Measurements from ENCODE around the gene FGD2. TPM values are rescaled to one million over a fixed set of nuclear protein-coding genes. Genes with fewer than 3 reads are reported as not detected.
A peak's percentile ranks its signal among the peaks of the same experiment; 100 is the strongest.

The FGD2 gene
- total RNA-seq, 1 donor from 2014 or later, result not detected

- no peaks in the 10 kb centered on the region for H3K27me3 Mint-ChIP-seq (ENCODE audit: low read depth)
- no peaks in the 10 kb centered on the region for H3K9me3 Mint-ChIP-seq
- no peak overlapping the region for H3K4me3 Mint-ChIP-seq
- no peaks in the 10 kb centered on the region for H3K36me3 Mint-ChIP-seq (ENCODE audit: low read depth)
- TF ChIP-seq CTCF (conservative IDR thresholded peaks at IDR 0.05), result no peak
- no peak for DNase-seq (ENCODE audit: low read depth, low spot score)
- peaks cover 6% of the 10 kb centered on the region for H3K4me1 Mint-ChIP-seq
- no peak overlapping the region for H3K27ac Mint-ChIP-seq (ENCODE audit: unreplicated experiment)
These were observed 46.5 kb upstream of the FGD2 start for GRCh38 chr6:36958775-36959554.

- Mint-ChIP-seq H3K27ac (ENCODE audit: unreplicated experiment) (no peak overlapping the region), H3K4me1 (peaks cover 6% of the 10 kb centered on the region), H3K9me3 (no peaks in the 10 kb centered on the region), H3K4me3 (no peak overlapping the region), H3K27me3 (ENCODE audit: low read depth) (no peaks in the 10 kb centered on the region), H3K36me3 (ENCODE audit: low read depth) (no peaks in the 10 kb centered on the region)
- DNase-seq (ENCODE audit: low read depth, low spot score), result no peak
- TF ChIP-seq CTCF (conservative IDR thresholded peaks at IDR 0.05), result no peak
These were observed 45.8 kb upstream of the FGD2 start for GRCh38 chr6:36959555-36960250.

- Mint-ChIP-seq H3K27ac (ENCODE audit: unreplicated experiment) (no peak overlapping the region), H3K4me3 (no peak overlapping the region)
- no peak for TF ChIP-seq CTCF (conservative IDR thresholded peaks at IDR 0.05)
These were observed 43.7 kb upstream of the FGD2 start for GRCh38 chr6:36961441-36962435.

GRCh38 chr6:36962874-36963273 is 42.6 kb upstream of the FGD2 start:
- no peak for TF ChIP-seq CTCF (conservative IDR thresholded peaks at IDR 0.05)
- Mint-ChIP-seq H3K4me3 (peak overlapping the region; percentile 68), H3K36me3 (ENCODE audit: low read depth) (peaks cover 4% of the 10 kb centered on the region), H3K9me3 (no peaks in the 10 kb centered on the region), H3K27ac (ENCODE audit: unreplicated experiment) (no peak overlapping the region), H3K27me3 (ENCODE audit: low read depth) (no peaks in the 10 kb centered on the region), H3K4me1 (peaks cover 6% of the 10 kb centered on the region)
- DNase-seq (ENCODE audit: low read depth, low spot score), result peak; percentile 63

More at GRCh38 chr6:36961441-36962435, 43.7 kb upstream of the FGD2 start:
- Mint-ChIP-seq H3K4me1 (peaks cover 6% of the 10 kb centered on the region), H3K27me3 (ENCODE audit: low read depth) (no peaks in the 10 kb centered on the region), H3K36me3 (ENCODE audit: low read depth) (peaks cover 4% of the 10 kb centered on the region), H3K9me3 (no peaks in the 10 kb centered on the region)
- no peak for DNase-seq (ENCODE audit: low read depth, low spot score)

All from neural crest cell (in vitro differentiated cells).